Loucy (cell line): ENCODE results near the gene IL17B.

ENCODE experiments used
- H2AFZ ChIP-seq: fragments of 200-600 bp; sonication (generic); 2 replicates; pipeline ENCODE4 v1.6.0; 2016; ENCODE audit warnings: antibody characterized with exemption, mild to moderate bottlenecking, low read length, moderate library complexity
- H3F3A ChIP-seq: fragments of 200-600 bp; 2 replicates; pipeline ENCODE4 v1.6.0; 2016; ENCODE audit warnings: antibody characterized with exemption, low read depth, mild to moderate bottlenecking
- H3K27me3 ChIP-seq: fragments of 200-600 bp; sonication (generic); 2 replicates; pipeline ENCODE4 v1.6.1; 2014; ENCODE audit warnings: low read length, mild to moderate bottlenecking; ENCODE audit not compliant: insufficient read depth, poor library complexity, severe bottlenecking
- H3K36me3 ChIP-seq: fragments of 200-600 bp; sonication (generic); 2 replicates; pipeline ENCODE4 v1.6.1; 2016; ENCODE audit warnings: low read length; ENCODE audit not compliant: insufficient read depth
- H3K4me1 ChIP-seq: fragments of 200-600 bp; sonication (generic); 2 replicates; pipeline ENCODE4 v1.5.1; 2014; ENCODE audit warnings: low read length, mild to moderate bottlenecking; ENCODE audit not compliant: insufficient read depth, poor library complexity, severe bottlenecking
- H3K4me2 ChIP-seq: fragments of 200-600 bp; sonication (generic); 2 replicates; pipeline ENCODE4 v1.6.0; 2014; ENCODE audit warnings: antibody characterized with exemption, low read length, low read depth, mild to moderate bottlenecking; ENCODE audit not compliant: poor library complexity, severe bottlenecking
- H3K4me3 ChIP-seq: fragments of 200-600 bp; sonication (generic); 2 replicates; pipeline ENCODE4 v1.5.1; 2014; ENCODE audit warnings: low read length, mild to moderate bottlenecking, mixed read lengths; ENCODE audit not compliant: poor library complexity, severe bottlenecking
- H3K79me2 ChIP-seq: fragments of 200-600 bp; sonication (generic); 2 replicates; pipeline ENCODE4 v1.6.1; 2014; ENCODE audit warnings: low read length; ENCODE audit not compliant: insufficient read depth
- H3K9ac ChIP-seq: fragments of 200-600 bp; sonication (generic); 2 replicates; pipeline ENCODE4 v1.6.0; 2014; ENCODE audit warnings: mild to moderate bottlenecking, low read depth, low read length, moderate library complexity; ENCODE audit not compliant: poor library complexity, severe bottlenecking
- H3K9me2 ChIP-seq: fragments of 200-600 bp; sonication (generic); replicated peaks from 2 replicates; pipeline ENCODE4 v1.6.1; 2016; ENCODE audit warnings: low read depth, low read length, mixed read lengths
- H3K9me3 ChIP-seq: fragments of 200-600 bp; sonication (generic); 2 replicates; pipeline ENCODE4 v1.6.1; 2014; ENCODE audit warnings: mild to moderate bottlenecking, antibody characterized with exemption, low read length, low read depth; ENCODE audit not compliant: insufficient read depth
- H4K20me1 ChIP-seq: fragments of 200-600 bp; sonication (generic); 2 replicates; pipeline ENCODE4 v1.6.0; 2014; ENCODE audit warnings: antibody characterized with exemption, low read length, mild to moderate bottlenecking; ENCODE audit not compliant: insufficient read depth, poor library complexity, severe bottlenecking
- EZH2phosphoT487 ChIP-seq: fragments of 200-600 bp; IDR thresholded peaks from 2 replicates; pipeline ENCODE4 v1.6.1; 2018; ENCODE audit warnings: antibody characterized with exemption, mild to moderate bottlenecking, moderate library complexity, borderline replicate concordance
- TF ChIP-seq, protein P1 (sequence below): fragments of 200-600 bp; sonication (generic); conservative IDR thresholded peaks from 2 replicates; pipeline ENCODE4 v1.5.1; 2014; ENCODE audit warnings: mild to moderate bottlenecking, antibody characterized with exemption, low read length

The IL17B gene

DNA sequence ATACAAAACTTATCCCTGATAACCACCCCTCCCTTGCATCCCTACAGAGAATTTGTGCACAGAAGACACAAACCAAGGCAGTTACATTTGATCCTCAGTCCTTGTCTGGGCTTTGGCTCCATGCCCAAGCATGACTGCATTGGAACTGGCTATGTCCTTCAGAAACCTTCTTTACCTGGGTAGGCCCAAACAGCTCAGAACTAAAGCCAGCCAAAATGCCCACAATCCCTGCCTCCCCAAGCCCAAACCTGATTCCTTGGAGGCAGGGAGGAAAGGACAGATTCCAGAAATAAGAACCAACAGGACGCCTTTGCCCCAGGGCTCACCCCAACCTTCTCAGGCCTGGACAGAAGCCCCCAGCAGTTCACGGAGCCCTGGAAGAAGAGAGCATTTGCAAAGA, 8.2 kb downstream of the IL17B start:
- Histone ChIP-seq H3K4me1 (no peaks in the 10 kb centered on the region), H3K4me2 (no peak overlapping the region), H3K9ac (no peak overlapping the region), H3K9me3 (no peaks in the 10 kb centered on the region), H3K79me2 (no peaks in the 10 kb centered on the region), H2AFZ (no peak overlapping the region), H3K36me3 (no peaks in the 10 kb centered on the region), H3K4me3 (no peak overlapping the region), H3K9me2 (no peaks in the 10 kb centered on the region), H3F3A (no peaks in the 10 kb centered on the region), H3K27me3 (no peaks in the 10 kb centered on the region), H4K20me1 (no peaks in the 10 kb centered on the region)
- TF ChIP-seq, protein P1, sequence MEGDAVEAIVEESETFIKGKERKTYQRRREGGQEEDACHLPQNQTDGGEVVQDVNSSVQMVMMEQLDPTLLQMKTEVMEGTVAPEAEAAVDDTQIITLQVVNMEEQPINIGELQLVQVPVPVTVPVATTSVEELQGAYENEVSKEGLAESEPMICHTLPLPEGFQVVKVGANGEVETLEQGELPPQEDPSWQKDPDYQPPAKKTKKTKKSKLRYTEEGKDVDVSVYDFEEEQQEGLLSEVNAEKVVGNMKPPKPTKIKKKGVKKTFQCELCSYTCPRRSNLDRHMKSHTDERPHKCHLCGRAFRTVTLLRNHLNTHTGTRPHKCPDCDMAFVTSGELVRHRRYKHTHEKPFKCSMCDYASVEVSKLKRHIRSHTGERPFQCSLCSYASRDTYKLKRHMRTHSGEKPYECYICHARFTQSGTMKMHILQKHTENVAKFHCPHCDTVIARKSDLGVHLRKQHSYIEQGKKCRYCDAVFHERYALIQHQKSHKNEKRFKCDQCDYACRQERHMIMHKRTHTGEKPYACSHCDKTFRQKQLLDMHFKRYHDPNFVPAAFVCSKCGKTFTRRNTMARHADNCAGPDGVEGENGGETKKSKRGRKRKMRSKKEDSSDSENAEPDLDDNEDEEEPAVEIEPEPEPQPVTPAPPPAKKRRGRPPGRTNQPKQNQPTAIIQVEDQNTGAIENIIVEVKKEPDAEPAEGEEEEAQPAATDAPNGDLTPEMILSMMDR: no peak
- TF ChIP-seq EZH2phosphoT487: no peak

DNA sequence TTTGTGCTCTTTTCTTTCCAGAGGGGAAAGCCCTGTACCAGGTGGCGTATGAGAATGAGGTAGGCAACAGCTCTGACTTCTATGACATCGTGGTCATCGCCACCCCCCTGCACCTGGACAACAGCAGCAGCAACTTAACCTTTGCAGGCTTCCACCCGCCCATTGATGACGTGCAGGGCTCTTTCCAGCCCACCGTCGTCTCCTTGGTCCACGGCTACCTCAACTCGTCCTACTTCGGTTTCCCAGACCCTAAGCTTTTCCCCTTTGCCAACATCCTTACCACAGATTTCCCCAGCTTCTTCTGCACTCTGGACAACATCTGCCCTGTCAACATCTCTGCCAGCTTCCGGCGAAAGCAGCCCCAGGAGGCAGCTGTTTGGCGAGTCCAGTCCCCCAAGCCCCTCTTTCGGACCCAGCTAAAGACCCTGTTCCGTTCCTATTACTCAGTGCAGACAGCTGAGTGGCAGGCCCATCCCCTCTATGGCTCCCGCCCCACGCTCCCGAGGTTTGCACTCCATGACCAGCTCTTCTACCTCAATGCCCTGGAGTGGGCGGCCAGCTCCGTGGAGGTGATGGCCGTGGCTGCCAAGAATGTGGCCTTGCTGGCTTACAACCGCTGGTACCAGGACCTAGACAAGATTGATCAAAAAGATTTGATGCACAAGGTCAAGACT, 11.0 kb downstream of the IL17B start:
- Histone ChIP-seq H3F3A (no peaks in the 10 kb centered on the region), H3K9ac (no peak overlapping the region), H3K9me2 (no peaks in the 10 kb centered on the region), H3K4me3 (no peak overlapping the region), H3K79me2 (no peaks in the 10 kb centered on the region), H3K36me3 (no peaks in the 10 kb centered on the region), H3K4me2 (no peak overlapping the region), H3K9me3 (no peaks in the 10 kb centered on the region), H3K4me1 (no peaks in the 10 kb centered on the region), H3K27me3 (no peaks in the 10 kb centered on the region), H2AFZ (no peak overlapping the region), H4K20me1 (no peaks in the 10 kb centered on the region)
- no peak for TF ChIP-seq EZH2phosphoT487
- TF ChIP-seq, protein P1: no peak

DNA sequence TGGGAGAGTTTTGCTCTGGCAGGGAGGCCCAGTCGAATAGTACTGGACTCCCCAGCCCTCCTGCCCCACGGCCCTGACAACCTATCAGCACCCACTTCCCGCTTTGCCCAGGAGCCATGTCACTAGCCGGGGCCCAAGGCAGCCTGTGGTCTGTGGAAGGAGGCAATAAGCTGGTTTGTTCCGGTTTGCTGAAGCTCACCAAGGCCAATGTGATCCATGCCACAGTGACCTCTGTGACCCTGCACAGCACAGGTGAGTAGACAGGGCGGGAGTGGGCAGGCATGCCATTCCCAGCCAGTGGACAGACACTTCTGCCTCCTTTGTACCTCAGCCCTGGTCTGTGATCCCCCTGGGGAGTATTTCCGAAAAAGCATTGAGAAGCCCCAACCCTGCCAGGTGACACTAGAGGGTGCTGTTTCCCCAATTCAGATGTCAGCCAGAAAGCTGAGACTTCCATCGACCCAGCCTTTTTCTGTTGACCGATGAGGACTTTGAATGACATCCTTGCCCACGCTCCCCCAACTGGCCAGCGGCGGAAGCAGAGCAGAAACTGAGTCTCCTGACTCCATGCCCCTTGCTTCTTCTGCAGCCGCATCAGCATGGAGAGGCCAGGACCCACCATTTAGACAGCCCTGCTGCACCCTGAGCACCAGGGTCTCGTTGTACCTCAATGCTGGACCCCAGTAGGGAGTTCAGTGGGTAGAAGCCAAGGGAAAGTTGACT, 11.7 kb downstream of the IL17B start:
- H3K36me3 ChIP-seq: no peaks in the 10 kb centered on the region
- no peaks in the 10 kb centered on the region for H3K9me3 ChIP-seq
- H3K4me1 ChIP-seq: no peaks in the 10 kb centered on the region
- no peaks in the 10 kb centered on the region for H3F3A ChIP-seq
- H3K9me2 ChIP-seq: no peaks in the 10 kb centered on the region
- H4K20me1 ChIP-seq: no peaks in the 10 kb centered on the region
- H2AFZ ChIP-seq: no peak overlapping the region
- H3K27me3 ChIP-seq: no peaks in the 10 kb centered on the region
- H3K9ac ChIP-seq: no peak overlapping the region
- no peak for TF ChIP-seq EZH2phosphoT487
- TF ChIP-seq, protein P1: peak; percentile 93
- H3K79me2 ChIP-seq: no peaks in the 10 kb centered on the region
- H3K4me2 ChIP-seq: no peak overlapping the region
- H3K4me3 ChIP-seq: no peak overlapping the region
